Measurements from ENCODE around the gene NSD2. TPM values are rescaled to one million over a fixed set of nuclear protein-coding genes. Genes with fewer than 3 reads are reported as not detected.
"Not testable (repeated sequence)": the region's sequence is repeated elsewhere in the genome, so short reads cannot be mapped to it uniquely, and the experiment has no call there.

NSD2 gene
- total and polyA plus RNA-seq, 2 donors (not counting 1 experiment from before 2014, with no cell fraction given), result 26.6 to 68.4 TPM

GRCh38 chr4:1910643-1911042, 39.5 kb downstream of the NSD2 start:
- H3K4me3 ChIP-seq (replicated peaks in 1 of 4; ENCODE audit: control extremely low read depth in 1 of 4, insufficient read depth in 1 of 4, low read depth in 3 of 4, low read length in 4 of 4), result no peak overlapping the region
- no peaks in the 10 kb centered on the region for H3K36me3 ChIP-seq (ENCODE audit: control insufficient read depth, insufficient read depth, low read length)
- no peak overlapping the region for H3K4me2 ChIP-seq (ENCODE audit: extremely low read depth, insufficient read depth, low read length)
- TF ChIP-seq EZH2 (IDR thresholded peaks at IDR 0.05; ENCODE audit: low read length, missing control alignments), result no peak
- peak; percentile 81 to 82 for TF ChIP-seq CTCF (conservative IDR thresholded peaks at IDR 0.05 in 1 of 2, IDR thresholded peaks at IDR 0.05 in 1 of 2; ENCODE audit: low read depth in 1 of 2, low read length in 2 of 2)
- no peak overlapping the region for H3K9ac ChIP-seq (ENCODE audit: insufficient read depth, low read length)
- peaks cover 85% of the 10 kb centered on the region for H3K79me2 ChIP-seq (ENCODE audit: control insufficient read depth, insufficient read depth, low read length)
- H3K4me1 ChIP-seq (ENCODE audit: control insufficient read depth, extremely low read depth, insufficient read depth, low read length), result no peaks in the 10 kb centered on the region
- H3K9me3 ChIP-seq (ENCODE audit: control insufficient read depth, insufficient read depth, low read depth, low read length), result no peaks in the 10 kb centered on the region
- H2AFZ ChIP-seq (ENCODE audit: low read length), result no peak overlapping the region
- peak; percentile 41 to 77 for DNase-seq (ENCODE audit: low read depth in 2 of 2)
- H4K20me1 ChIP-seq (ENCODE audit: control insufficient read depth, extremely low read depth, insufficient read depth, low read length), result no peaks in the 10 kb centered on the region
- H3K27ac ChIP-seq (ENCODE audit: insufficient read depth, low read length), result no peak overlapping the region
- no peaks in the 10 kb centered on the region for H3K27me3 ChIP-seq (ENCODE audit: control insufficient read depth, insufficient read depth, low read length)

- H4K20me1 ChIP-seq (ENCODE audit: control insufficient read depth, extremely low read depth, insufficient read depth, low read length); DNase-seq (ENCODE audit: low read depth in 2 of 2); H3K27me3 ChIP-seq (ENCODE audit: control insufficient read depth, insufficient read depth, low read length); H3K36me3 ChIP-seq (ENCODE audit: control insufficient read depth, insufficient read depth, low read length); H3K9ac ChIP-seq (ENCODE audit: insufficient read depth, low read length); H3K9me3 ChIP-seq (ENCODE audit: control insufficient read depth, insufficient read depth, low read depth, low read length); H3K4me3 ChIP-seq (replicated peaks in 1 of 4; ENCODE audit: control extremely low read depth in 1 of 4, insufficient read depth in 1 of 4, low read depth in 3 of 4, low read length in 4 of 4); H3K27ac ChIP-seq (ENCODE audit: insufficient read depth, low read length); H2AFZ ChIP-seq (ENCODE audit: low read length); H3K4me2 ChIP-seq (ENCODE audit: extremely low read depth, insufficient read depth, low read length); H3K4me1 ChIP-seq (ENCODE audit: control insufficient read depth, extremely low read depth, insufficient read depth, low read length): not testable (repeated sequence)
- peaks cover 82% of the 10 kb centered on the region for H3K79me2 ChIP-seq (ENCODE audit: control insufficient read depth, insufficient read depth, low read length)
These were observed 40.1 kb downstream of the NSD2 start for GRCh38 chr4:1911316-1911715.

- H3K4me3 ChIP-seq (replicated peaks in 1 of 4; ENCODE audit: control extremely low read depth in 1 of 4, insufficient read depth in 1 of 4, low read depth in 3 of 4, low read length in 4 of 4), result no peak overlapping the region
- H2AFZ ChIP-seq (ENCODE audit: low read length), result no peak overlapping the region
- H3K27me3 ChIP-seq (ENCODE audit: control insufficient read depth, insufficient read depth, low read length), result no peaks in the 10 kb centered on the region
- DNase-seq (ENCODE audit: low read depth in 2 of 2), result no peak
- H3K79me2 ChIP-seq (ENCODE audit: control insufficient read depth, insufficient read depth, low read length), result peaks cover 55% of the 10 kb centered on the region
- no peak overlapping the region for H3K9ac ChIP-seq (ENCODE audit: insufficient read depth, low read length)
- no peaks in the 10 kb centered on the region for H4K20me1 ChIP-seq (ENCODE audit: control insufficient read depth, extremely low read depth, insufficient read depth, low read length)
- H3K36me3 ChIP-seq (ENCODE audit: control insufficient read depth, insufficient read depth, low read length), result peaks cover 4% of the 10 kb centered on the region
- TF ChIP-seq EZH2 (IDR thresholded peaks at IDR 0.05; ENCODE audit: low read length, missing control alignments) (no peak), CTCF (conservative IDR thresholded peaks at IDR 0.05 in 1 of 2, IDR thresholded peaks at IDR 0.05 in 1 of 2; ENCODE audit: low read depth in 1 of 2, low read length in 2 of 2) (no peak)
- no peak overlapping the region for H3K4me2 ChIP-seq (ENCODE audit: extremely low read depth, insufficient read depth, low read length)
- H3K4me1 ChIP-seq (ENCODE audit: control insufficient read depth, extremely low read depth, insufficient read depth, low read length), result peaks cover 2% of the 10 kb centered on the region
- no peaks in the 10 kb centered on the region for H3K9me3 ChIP-seq (ENCODE audit: control insufficient read depth, insufficient read depth, low read depth, low read length)
- H3K27ac ChIP-seq (ENCODE audit: insufficient read depth, low read length), result no peak overlapping the region
These were observed 51.6 kb downstream of the NSD2 start for GRCh38 chr4:1922821-1923220.

Data from fibroblast of lung (primary cell).